MM.1S (cell line): Measurements from ENCODE around the gene GPR32.
"Not testable (repeated sequence)": the region's sequence is repeated elsewhere in the genome, so short reads cannot be mapped to it uniquely, and the experiment has no call there.

Source experiments
- DNase-seq: peaks from one replicate; pipeline ENCODE4 v3.0.0-alpha.2; 2015
- H2AFZ ChIP-seq: fragments of 300-600 bp; sonication (generic); 2 replicates; pipeline ENCODE4 v1.6.0; 2016; ENCODE audit warnings: antibody characterized with exemption, low read length
- H3F3A ChIP-seq: fragments of 300-600 bp; sonication (generic); 2 replicates; pipeline ENCODE4 v1.6.1; 2016; ENCODE audit warnings: mild to moderate bottlenecking, antibody characterized with exemption, low read length, moderate library complexity, mixed read lengths; ENCODE audit not compliant: insufficient read depth
- H3K27ac ChIP-seq: fragments of 300-600 bp; sonication (generic); 2 replicates; pipeline ENCODE4 v1.5.1; 2016; ENCODE audit warnings: mild to moderate bottlenecking, low read length
- H3K27me3 ChIP-seq: fragments of 300-600 bp; sonication (generic); replicated peaks from 2 replicates; pipeline ENCODE4 v1.6.0; 2016; ENCODE audit warnings: low read length; ENCODE audit not compliant: insufficient read depth
- H3K36me3 ChIP-seq: fragments of 300-600 bp; sonication (generic); replicated peaks from 2 replicates; pipeline ENCODE4 v1.6.1; 2016; ENCODE audit warnings: mild to moderate bottlenecking, low read length, mixed read lengths; ENCODE audit not compliant: insufficient read depth
- H3K4me1 ChIP-seq: fragments of 300-600 bp; sonication (generic); 2 replicates; pipeline ENCODE4 v1.6.1; 2016; ENCODE audit warnings: low read length, mixed read lengths
- H3K4me2 ChIP-seq: fragments of 300-600 bp; sonication (generic); 2 replicates; pipeline ENCODE4 v1.6.0; 2016; ENCODE audit warnings: low read depth, low read length
- H3K4me3 ChIP-seq: fragments of 300-600 bp; sonication (generic); 2 replicates; pipeline ENCODE4 v1.5.1; 2016; ENCODE audit warnings: low read length, mixed read lengths
- H3K79me2 ChIP-seq: fragments of 300-600 bp; sonication (generic); 2 replicates; pipeline ENCODE4 v1.6.1; 2016; ENCODE audit warnings: mixed run types, low read length, mixed read lengths
- H3K9ac ChIP-seq: fragments of 300-600 bp; sonication (generic); 2 replicates; pipeline ENCODE4 v1.6.1; 2016; ENCODE audit warnings: low read length, mixed read lengths
- H3K9me2 ChIP-seq: fragments of 300-600 bp; sonication (generic); replicated peaks from 2 replicates; pipeline ENCODE4 v1.6.1; 2016; ENCODE audit warnings: mild to moderate bottlenecking, low read length, mixed read lengths; ENCODE audit not compliant: insufficient read depth
- H3K9me3 ChIP-seq: fragments of 300-600 bp; sonication (generic); replicated peaks from 2 replicates; pipeline ENCODE4 v1.6.1; 2016; ENCODE audit warnings: mild to moderate bottlenecking, low read length, mixed read lengths; ENCODE audit not compliant: insufficient read depth
- H4K20me1 ChIP-seq: fragments of 300-600 bp; sonication (generic); 2 replicates; pipeline ENCODE4 v1.6.1; 2016; ENCODE audit warnings: mild to moderate bottlenecking, low read length, moderate library complexity, mixed read lengths; ENCODE audit not compliant: insufficient read depth
- EZH2 ChIP-seq: fragments of 300-600 bp; sonication (generic); optimal IDR thresholded peaks from 2 replicates; pipeline ENCODE3; 2017; ENCODE audit warnings: low read depth, mild to moderate bottlenecking, antibody characterized with exemption, low read length, mixed read lengths
- EZH2phosphoT487 ChIP-seq: fragments of 300-600 bp; sonication (generic); IDR thresholded peaks from 2 replicates; pipeline ENCODE4 v1.6.1; 2018; ENCODE audit warnings: antibody characterized with exemption, low read length
- TF ChIP-seq, protein P1 (sequence below): fragments of 300-600 bp; sonication (generic); IDR thresholded peaks from 2 replicates; pipeline ENCODE4 v1.5.1; 2016; ENCODE audit warnings: antibody characterized with exemption, low read length, mixed read lengths

The GPR32 gene

DNA sequence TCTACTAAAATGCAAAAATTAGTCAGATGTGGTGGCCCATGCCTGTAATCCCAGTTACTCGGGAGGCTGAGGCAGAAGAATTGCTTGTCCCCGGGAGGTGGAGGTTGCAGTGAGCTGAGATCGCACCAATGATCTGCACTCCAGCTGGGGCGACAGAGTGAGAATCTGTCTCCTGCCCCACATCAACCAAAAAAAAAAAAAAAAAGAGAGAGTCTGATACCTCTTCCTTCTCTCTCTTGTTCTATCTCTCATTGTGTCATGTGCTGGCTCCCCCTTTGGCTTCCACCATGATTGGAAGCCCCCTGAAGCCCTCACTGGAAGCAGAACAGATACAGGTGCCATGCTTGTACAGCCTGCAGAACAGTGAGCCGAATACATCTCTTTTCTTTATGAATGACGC is 26.7 kb upstream of the GPR32 start:
- TF ChIP-seq, protein P1, sequence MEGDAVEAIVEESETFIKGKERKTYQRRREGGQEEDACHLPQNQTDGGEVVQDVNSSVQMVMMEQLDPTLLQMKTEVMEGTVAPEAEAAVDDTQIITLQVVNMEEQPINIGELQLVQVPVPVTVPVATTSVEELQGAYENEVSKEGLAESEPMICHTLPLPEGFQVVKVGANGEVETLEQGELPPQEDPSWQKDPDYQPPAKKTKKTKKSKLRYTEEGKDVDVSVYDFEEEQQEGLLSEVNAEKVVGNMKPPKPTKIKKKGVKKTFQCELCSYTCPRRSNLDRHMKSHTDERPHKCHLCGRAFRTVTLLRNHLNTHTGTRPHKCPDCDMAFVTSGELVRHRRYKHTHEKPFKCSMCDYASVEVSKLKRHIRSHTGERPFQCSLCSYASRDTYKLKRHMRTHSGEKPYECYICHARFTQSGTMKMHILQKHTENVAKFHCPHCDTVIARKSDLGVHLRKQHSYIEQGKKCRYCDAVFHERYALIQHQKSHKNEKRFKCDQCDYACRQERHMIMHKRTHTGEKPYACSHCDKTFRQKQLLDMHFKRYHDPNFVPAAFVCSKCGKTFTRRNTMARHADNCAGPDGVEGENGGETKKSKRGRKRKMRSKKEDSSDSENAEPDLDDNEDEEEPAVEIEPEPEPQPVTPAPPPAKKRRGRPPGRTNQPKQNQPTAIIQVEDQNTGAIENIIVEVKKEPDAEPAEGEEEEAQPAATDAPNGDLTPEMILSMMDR = no peak
- TF ChIP-seq EZH2 (no peak), EZH2phosphoT487 (no peak)

DNA sequence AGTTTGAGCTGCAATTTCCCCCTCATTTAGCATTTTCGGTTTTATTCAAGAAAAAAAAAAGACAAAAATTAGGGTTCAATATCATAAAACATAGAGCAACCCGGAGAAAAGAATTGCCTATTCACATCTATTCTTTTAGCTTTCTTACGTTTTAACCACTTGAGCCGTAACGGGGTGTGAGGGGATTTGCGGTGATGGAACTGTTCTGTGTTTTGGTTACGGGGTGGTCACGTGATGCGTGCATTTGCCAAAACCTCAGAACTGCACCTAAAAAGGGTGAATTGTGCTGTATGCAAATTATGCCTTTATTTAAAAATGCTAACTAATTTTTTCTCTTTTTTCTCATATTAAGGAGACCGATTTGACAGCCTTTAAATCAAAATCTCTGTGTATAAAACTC is 25.0 kb upstream of the GPR32 start:
- Histone ChIP-seq H3K79me2 (no peaks in the 10 kb centered on the region), H3K9me2 (no peaks in the 10 kb centered on the region), H3K4me2 (no peak overlapping the region), H3K9ac (no peak overlapping the region), H3K27me3 (peaks cover 82% of the 10 kb centered on the region), H2AFZ (no peak overlapping the region), H4K20me1 (no peaks in the 10 kb centered on the region), H3K27ac (no peak overlapping the region), H3K4me1 (no peaks in the 10 kb centered on the region), H3K36me3 (no peaks in the 10 kb centered on the region), H3K9me3 (no peaks in the 10 kb centered on the region), H3F3A (no peaks in the 10 kb centered on the region), H3K4me3 (no peak overlapping the region)
- TF ChIP-seq EZH2 = no peak
- TF ChIP-seq, protein P1 = no peak
- TF ChIP-seq EZH2phosphoT487 = no peak
- no peak for DNase-seq

More for the DNA sequence above, 26.7 kb upstream of the GPR32 start:
- no peaks in the 10 kb centered on the region for H3F3A ChIP-seq
- no peak overlapping the region for H2AFZ ChIP-seq
- no peak for DNase-seq
- no peaks in the 10 kb centered on the region for H3K4me1 ChIP-seq
- no peak overlapping the region for H3K4me3 ChIP-seq
- no peaks in the 10 kb centered on the region for H3K36me3 ChIP-seq
- no peaks in the 10 kb centered on the region for H4K20me1 ChIP-seq
- no peak overlapping the region for H3K4me2 ChIP-seq
- peaks cover 84% of the 10 kb centered on the region for H3K27me3 ChIP-seq
- no peaks in the 10 kb centered on the region for H3K9me2 ChIP-seq
- no peak overlapping the region for H3K9ac ChIP-seq
- no peaks in the 10 kb centered on the region for H3K9me3 ChIP-seq
- H3K79me2 ChIP-seq = no peaks in the 10 kb centered on the region
- H3K27ac ChIP-seq = no peak overlapping the region

GRCh38 chr19:50747141-50747540 is 23.1 kb upstream of the GPR32 start:
- H2AFZ ChIP-seq, H3K79me2 ChIP-seq, H3K36me3 ChIP-seq, DNase-seq, H3F3A ChIP-seq, H3K27ac ChIP-seq, H3K4me2 ChIP-seq, H3K4me1 ChIP-seq, H3K9ac ChIP-seq, H3K4me3 ChIP-seq, H3K9me3 ChIP-seq, H4K20me1 ChIP-seq, H3K9me2 ChIP-seq: not testable (repeated sequence)
- H3K27me3 ChIP-seq = peaks cover 84% of the 10 kb centered on the region

GRCh38 chr19:50749490-50749889 is 20.8 kb upstream of the GPR32 start:
- Histone ChIP-seq H3K79me2 (no peaks in the 10 kb centered on the region), H3K4me1 (no peaks in the 10 kb centered on the region), H3K27me3 (peaks cover 86% of the 10 kb centered on the region), H3F3A (no peaks in the 10 kb centered on the region), H3K4me3 (no peak overlapping the region), H3K27ac (no peak overlapping the region), H3K4me2 (no peak overlapping the region), H4K20me1 (no peaks in the 10 kb centered on the region), H2AFZ (no peak overlapping the region), H3K9me3 (no peaks in the 10 kb centered on the region), H3K36me3 (no peaks in the 10 kb centered on the region), H3K9me2 (no peaks in the 10 kb centered on the region), H3K9ac (no peak overlapping the region)
- TF ChIP-seq, protein P1 = no peak
- no peak for TF ChIP-seq EZH2phosphoT487
- no peak for TF ChIP-seq EZH2
- DNase-seq = no peak
